Right renal cortex interstitium (tissue), 3 donors: ENCODE results near the gene ZNF860. TPM values are rescaled to one million over a fixed set of nuclear protein-coding genes. Genes with fewer than 3 reads are reported as not detected.

ENCODE experiments used
- DNase-seq, 3 donors: peaks; one replicate each; pipeline ENCODE4 v3.0.0-alpha.2; 2013; ENCODE audit warnings: low read depth in 3 of 3, low spot score in 2 of 3
- polyA plus RNA-seq, 3 donors: library from polyadenylated mRNA; unstranded; fragments of 120-200 nt; gene quantifications; one replicate each; pipeline ENCODE4 v1.2.1, GENCODE V29; 2013; ENCODE audit not compliant: insufficient read length in 3 of 3

Gene ZNF860
- polyA plus RNA-seq, 3 donors, result 2.3 to 3.2 (median 2.5) TPM

GRCh38 chr3:31959951-31960792, 21.4 kb upstream of the ZNF860 start:
- DNase-seq, result no peak

GRCh38 chr3:31960793-31961431, 20.6 kb upstream of the ZNF860 start:
- no peak for DNase-seq

- DNase-seq, result no peak
Observed at GRCh38 chr3:31962801-31963205, 18.7 kb upstream of the ZNF860 start.

GRCh38 chr3:31966978-31967591, 14.5 kb upstream of the ZNF860 start:
- no peak for DNase-seq

GRCh38 chr3:31967592-31967991, 14.0 kb upstream of the ZNF860 start:
- DNase-seq, result no peak

GRCh38 chr3:31968369-31968926, 13.1 kb upstream of the ZNF860 start:
- DNase-seq, result no peak

- peak in 1 of 3 donors; percentile 78 for DNase-seq
Observed at GRCh38 chr3:31968927-31969418, 12.6 kb upstream of the ZNF860 start.

- no peak for DNase-seq
Observed at GRCh38 chr3:31971607-31972006, 9.9 kb upstream of the ZNF860 start.

- DNase-seq, result no peak
Observed at GRCh38 chr3:31973081-31973480, 8.5 kb upstream of the ZNF860 start.

GRCh38 chr3:31973837-31974236, 7.7 kb upstream of the ZNF860 start:
- no peak for DNase-seq

GRCh38 chr3:31974471-31974870, 7.1 kb upstream of the ZNF860 start:
- DNase-seq, result no peak

GRCh38 chr3:31974964-31975363, 6.6 kb upstream of the ZNF860 start:
- no peak for DNase-seq

- DNase-seq, result no peak
Observed at GRCh38 chr3:31976302-31976701, 5.2 kb upstream of the ZNF860 start.

GRCh38 chr3:31977736-31978135, 3.8 kb upstream of the ZNF860 start:
- no peak for DNase-seq

GRCh38 chr3:31978553-31978952, 3.0 kb upstream of the ZNF860 start:
- DNase-seq, result no peak

- no peak for DNase-seq
Observed at GRCh38 chr3:31979001-31979697, 2.4 kb upstream of the ZNF860 start.

GRCh38 chr3:31980530-31981205, 882 bp upstream of the ZNF860 start:
- DNase-seq, result no peak

GRCh38 chr3:31984321-31984720, 2.8 kb downstream of the ZNF860 start:
- DNase-seq, result no peak

- no peak for DNase-seq
Observed at GRCh38 chr3:31985831-31986230, 4.3 kb downstream of the ZNF860 start.

GRCh38 chr3:31988271-31988670, 6.7 kb downstream of the ZNF860 start:
- no peak for DNase-seq
